Kidney (tissue), 14 donors: ENCODE data around the gene DERL2. TPM values are rescaled to one million over a fixed set of nuclear protein-coding genes. Genes with fewer than 3 reads are reported as not detected.

Source experiments
- DNase-seq, 5 donors: peaks; one replicate each; pipeline ENCODE4 v3.0.0-alpha.2; 2013 to 2020
- FAIRE-seq: peaks from 2 replicates; lab custom pipeline; 2012; peaks lifted over from hg19 to GRCh38; lab: Jason Lieb, UNC
- H3K27ac ChIP-seq, 2 donors: one replicate each; pipeline ENCODE4 v1.7.0; 2013; ENCODE audit warnings: low read depth in 2 of 2, low read length in 2 of 2, inconsistent platforms in 1 of 2
- H3K27me3 ChIP-seq: one replicate; pipeline ENCODE4 v1.7.1; 2013; ENCODE audit warnings: low read length, inconsistent platforms; ENCODE audit not compliant: control insufficient read depth, insufficient read depth
- H3K36me3 ChIP-seq, 3 donors: one replicate each; pipeline versions ENCODE4 v1.7.0 to v1.7.1; 2013; ENCODE audit warnings: low read length in 3 of 3, control low read depth in 1 of 3, inconsistent platforms in 1 of 3; ENCODE audit not compliant: insufficient read depth in 3 of 3, control insufficient read depth in 2 of 3
- H3K4me1 ChIP-seq, 3 donors: one replicate each; pipeline versions ENCODE4 v1.7.0 to v1.7.1; 2013; ENCODE audit warnings: low read length in 3 of 3, inconsistent platforms in 1 of 3, low read depth in 1 of 3; ENCODE audit not compliant: control insufficient read depth in 2 of 3, insufficient read depth in 2 of 3
- H3K4me3 ChIP-seq, 3 donors: one replicate each; pipeline versions ENCODE4 v1.7.0 to v1.8.1; 2013; ENCODE audit warnings: low read length in 3 of 3, control low read depth in 1 of 3, inconsistent platforms in 1 of 3
- H3K9ac ChIP-seq, 3 donors: one replicate each; pipeline versions ENCODE4 v1.7.0 to v1.7.1; 2013; ENCODE audit warnings: low read length in 3 of 3, control low read depth in 1 of 3, inconsistent platforms in 1 of 3
- H3K9me3 ChIP-seq, 3 donors: one replicate each; pipeline versions ENCODE4 v1.7.0 to v1.7.1; 2013; ENCODE audit warnings: low read length in 3 of 3, control low read depth in 1 of 3, inconsistent platforms in 1 of 3; ENCODE audit not compliant: control insufficient read depth in 2 of 3, insufficient read depth in 1 of 3
- intact Hi-C: fragments of 100-400 bp; cut with DNase I; formaldehyde crosslinking; loops from one replicate; pipeline ENCODE4 v1.11.1; 2022
- polyA plus RNA-seq: library from polyadenylated mRNA; stranded (reverse); fragments of 350-450 nt; fragmentation: Illumina TruSeq; extraction: RNeasy Lipid Tissue Mini Kit (QIAGEN cat#74804); gene quantifications from one replicate; pipeline ENCODE4 v1.2.3, GENCODE V29; 2014; ENCODE audit warnings: low read depth, low replicate concordance; ENCODE audit not compliant: insufficient read depth
- total RNA-seq: library from RNA; stranded (reverse); fragmentation: NEBNext Ultra II Directional; extraction: Animal tissue kit (Norgen Biotek cat#: 25700); gene quantifications from one replicate; pipeline ENCODE4 v1.2.1, GENCODE V29; 2021
- TF ChIP-seq, protein P1 (sequence below): IDR thresholded peaks from 3 replicates; pipeline ENCODE4 v1.5.1; 2012; ENCODE audit warnings: mild to moderate bottlenecking, moderate library complexity, borderline replicate concordance; ENCODE audit not compliant: insufficient read depth; ENCODE audit errors: extremely low read depth
- donor health status: control.
- donor health status: control.
- donor health status: control.
- donor health status: control.
- donor health status: control.
- donor health status: DM: yes; HTN: yes; CAD: no.
- donor health status: Normal renal cell carcinoma (clear cell type).

Gene DERL2
- total and polyA plus RNA-seq, 2 donors from 2014 or later, result 71.5 to 96.0 TPM

- DNase-seq (peak; percentile 55 to 82 (median 77)), FAIRE-seq (no peak)
- peak overlapping the region in 1 of 3 donors; percentile 67 for H3K9ac ChIP-seq
- no peaks in the 10 kb centered on the region for H3K36me3 ChIP-seq
- no peaks in the 10 kb centered on the region for H3K9me3 ChIP-seq
- H3K4me3 ChIP-seq, result peak overlapping the region in 2 of 3 donors; percentile 55 to 81
- intact Hi-C loops, result no loop called here
- H3K4me1 ChIP-seq, result peaks cover 0 to 4% (median 0%) of the 10 kb centered on the region in 3 donors
- no peak overlapping the region for H3K27ac ChIP-seq
- no peaks in the 10 kb centered on the region for H3K27me3 ChIP-seq
- TF ChIP-seq, protein P1, sequence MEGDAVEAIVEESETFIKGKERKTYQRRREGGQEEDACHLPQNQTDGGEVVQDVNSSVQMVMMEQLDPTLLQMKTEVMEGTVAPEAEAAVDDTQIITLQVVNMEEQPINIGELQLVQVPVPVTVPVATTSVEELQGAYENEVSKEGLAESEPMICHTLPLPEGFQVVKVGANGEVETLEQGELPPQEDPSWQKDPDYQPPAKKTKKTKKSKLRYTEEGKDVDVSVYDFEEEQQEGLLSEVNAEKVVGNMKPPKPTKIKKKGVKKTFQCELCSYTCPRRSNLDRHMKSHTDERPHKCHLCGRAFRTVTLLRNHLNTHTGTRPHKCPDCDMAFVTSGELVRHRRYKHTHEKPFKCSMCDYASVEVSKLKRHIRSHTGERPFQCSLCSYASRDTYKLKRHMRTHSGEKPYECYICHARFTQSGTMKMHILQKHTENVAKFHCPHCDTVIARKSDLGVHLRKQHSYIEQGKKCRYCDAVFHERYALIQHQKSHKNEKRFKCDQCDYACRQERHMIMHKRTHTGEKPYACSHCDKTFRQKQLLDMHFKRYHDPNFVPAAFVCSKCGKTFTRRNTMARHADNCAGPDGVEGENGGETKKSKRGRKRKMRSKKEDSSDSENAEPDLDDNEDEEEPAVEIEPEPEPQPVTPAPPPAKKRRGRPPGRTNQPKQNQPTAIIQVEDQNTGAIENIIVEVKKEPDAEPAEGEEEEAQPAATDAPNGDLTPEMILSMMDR, result no peak
Measured at GRCh38 chr17:5499476-5500231, 13.7 kb upstream of the DERL2 start.

- TF ChIP-seq, protein P1, result no peak
- Histone ChIP-seq H3K9ac (no peak overlapping the region), H3K4me1 (no peaks in the 10 kb centered on the region), H3K27me3 (no peaks in the 10 kb centered on the region), H3K36me3 (peaks cover 0 to 12% (median 6%) of the 10 kb centered on the region in 3 donors), H3K27ac (no peak overlapping the region), H3K9me3 (no peaks in the 10 kb centered on the region), H3K4me3 (no peak overlapping the region)
- DNase-seq (no peak), FAIRE-seq (no peak)
- intact Hi-C loops, result no loop called here
Measured at GRCh38 chr17:5492970-5493369, 7.0 kb upstream of the DERL2 start.

DNA sequence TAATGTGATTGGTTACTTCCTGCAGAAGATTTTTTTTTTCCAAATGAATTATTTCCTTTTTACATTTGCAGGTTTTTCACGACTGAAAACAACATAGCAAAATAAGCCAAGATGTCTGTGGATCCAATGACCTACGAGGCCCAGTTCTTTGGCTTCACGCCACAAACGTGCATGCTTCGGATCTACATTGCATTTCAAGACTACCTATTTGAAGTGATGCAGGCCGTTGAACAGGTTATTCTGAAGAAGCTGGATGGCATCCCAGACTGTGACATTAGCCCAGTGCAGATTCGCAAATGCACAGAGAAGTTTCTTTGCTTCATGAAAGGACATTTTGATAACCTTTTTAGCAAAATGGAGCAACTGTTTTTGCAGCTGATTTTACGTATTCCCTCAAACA lies 2.8 kb upstream of the DERL2 start:
- TF ChIP-seq, protein P1, result no peak
- H3K36me3 ChIP-seq, result peaks cover 2 to 12% (median 8%) of the 10 kb centered on the region in 3 donors
- H3K4me3 ChIP-seq, result no peak overlapping the region
- H3K9ac ChIP-seq, result no peak overlapping the region
- H3K4me1 ChIP-seq, result peaks cover 0 to 11% (median 5%) of the 10 kb centered on the region in 3 donors
- H3K27me3 ChIP-seq, result no peaks in the 10 kb centered on the region
- no peak for DNase-seq
- intact Hi-C loops, result no loop called here
- H3K27ac ChIP-seq, result no peak overlapping the region
- no peak for FAIRE-seq
- H3K9me3 ChIP-seq, result no peaks in the 10 kb centered on the region
